ENCODE results near the gene HOXB13.

GRCh38 chr17:48745381-48746275 is 17.1 kb upstream of the HOXB13 start:
- TF ChIP-seq EP300 (IDR thresholded peaks at IDR 0.05) (no peak), CHD2 (IDR thresholded peaks at IDR 0.05; ENCODE audit: low read length, partially characterized antibody) (no peak), POLR2A (IDR thresholded peaks at IDR 0.05; ENCODE audit: low read length) (no peak), MAZ (IDR thresholded peaks at IDR 0.05; ENCODE audit: borderline replicate concordance, low read depth, low read length) (no peak), RNF2 (IDR thresholded peaks at IDR 0.05; ENCODE audit: borderline replicate concordance, low read depth) (no peak), KDM1A (IDR thresholded peaks at IDR 0.05; ENCODE audit: low read depth) (no peak)
- TF ChIP-seq, protein P1, sequence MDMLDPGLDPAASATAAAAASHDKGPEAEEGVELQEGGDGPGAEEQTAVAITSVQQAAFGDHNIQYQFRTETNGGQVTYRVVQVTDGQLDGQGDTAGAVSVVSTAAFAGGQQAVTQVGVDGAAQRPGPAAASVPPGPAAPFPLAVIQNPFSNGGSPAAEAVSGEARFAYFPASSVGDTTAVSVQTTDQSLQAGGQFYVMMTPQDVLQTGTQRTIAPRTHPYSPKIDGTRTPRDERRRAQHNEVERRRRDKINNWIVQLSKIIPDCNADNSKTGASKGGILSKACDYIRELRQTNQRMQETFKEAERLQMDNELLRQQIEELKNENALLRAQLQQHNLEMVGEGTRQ (IDR thresholded peaks at IDR 0.05): no peak
- TF ChIP-seq, protein P2, sequence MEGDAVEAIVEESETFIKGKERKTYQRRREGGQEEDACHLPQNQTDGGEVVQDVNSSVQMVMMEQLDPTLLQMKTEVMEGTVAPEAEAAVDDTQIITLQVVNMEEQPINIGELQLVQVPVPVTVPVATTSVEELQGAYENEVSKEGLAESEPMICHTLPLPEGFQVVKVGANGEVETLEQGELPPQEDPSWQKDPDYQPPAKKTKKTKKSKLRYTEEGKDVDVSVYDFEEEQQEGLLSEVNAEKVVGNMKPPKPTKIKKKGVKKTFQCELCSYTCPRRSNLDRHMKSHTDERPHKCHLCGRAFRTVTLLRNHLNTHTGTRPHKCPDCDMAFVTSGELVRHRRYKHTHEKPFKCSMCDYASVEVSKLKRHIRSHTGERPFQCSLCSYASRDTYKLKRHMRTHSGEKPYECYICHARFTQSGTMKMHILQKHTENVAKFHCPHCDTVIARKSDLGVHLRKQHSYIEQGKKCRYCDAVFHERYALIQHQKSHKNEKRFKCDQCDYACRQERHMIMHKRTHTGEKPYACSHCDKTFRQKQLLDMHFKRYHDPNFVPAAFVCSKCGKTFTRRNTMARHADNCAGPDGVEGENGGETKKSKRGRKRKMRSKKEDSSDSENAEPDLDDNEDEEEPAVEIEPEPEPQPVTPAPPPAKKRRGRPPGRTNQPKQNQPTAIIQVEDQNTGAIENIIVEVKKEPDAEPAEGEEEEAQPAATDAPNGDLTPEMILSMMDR (IDR thresholded peaks at IDR 0.05): no peak
- TF ChIP-seq, protein P3, sequence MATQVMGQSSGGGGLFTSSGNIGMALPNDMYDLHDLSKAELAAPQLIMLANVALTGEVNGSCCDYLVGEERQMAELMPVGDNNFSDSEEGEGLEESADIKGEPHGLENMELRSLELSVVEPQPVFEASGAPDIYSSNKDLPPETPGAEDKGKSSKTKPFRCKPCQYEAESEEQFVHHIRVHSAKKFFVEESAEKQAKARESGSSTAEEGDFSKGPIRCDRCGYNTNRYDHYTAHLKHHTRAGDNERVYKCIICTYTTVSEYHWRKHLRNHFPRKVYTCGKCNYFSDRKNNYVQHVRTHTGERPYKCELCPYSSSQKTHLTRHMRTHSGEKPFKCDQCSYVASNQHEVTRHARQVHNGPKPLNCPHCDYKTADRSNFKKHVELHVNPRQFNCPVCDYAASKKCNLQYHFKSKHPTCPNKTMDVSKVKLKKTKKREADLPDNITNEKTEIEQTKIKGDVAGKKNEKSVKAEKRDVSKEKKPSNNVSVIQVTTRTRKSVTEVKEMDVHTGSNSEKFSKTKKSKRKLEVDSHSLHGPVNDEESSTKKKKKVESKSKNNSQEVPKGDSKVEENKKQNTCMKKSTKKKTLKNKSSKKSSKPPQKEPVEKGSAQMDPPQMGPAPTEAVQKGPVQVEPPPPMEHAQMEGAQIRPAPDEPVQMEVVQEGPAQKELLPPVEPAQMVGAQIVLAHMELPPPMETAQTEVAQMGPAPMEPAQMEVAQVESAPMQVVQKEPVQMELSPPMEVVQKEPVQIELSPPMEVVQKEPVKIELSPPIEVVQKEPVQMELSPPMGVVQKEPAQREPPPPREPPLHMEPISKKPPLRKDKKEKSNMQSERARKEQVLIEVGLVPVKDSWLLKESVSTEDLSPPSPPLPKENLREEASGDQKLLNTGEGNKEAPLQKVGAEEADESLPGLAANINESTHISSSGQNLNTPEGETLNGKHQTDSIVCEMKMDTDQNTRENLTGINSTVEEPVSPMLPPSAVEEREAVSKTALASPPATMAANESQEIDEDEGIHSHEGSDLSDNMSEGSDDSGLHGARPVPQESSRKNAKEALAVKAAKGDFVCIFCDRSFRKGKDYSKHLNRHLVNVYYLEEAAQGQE (IDR thresholded peaks at IDR 0.05): no peak

Data from A549 (cell line).